ENCODE data around the gene ADRA2A.

DNA sequence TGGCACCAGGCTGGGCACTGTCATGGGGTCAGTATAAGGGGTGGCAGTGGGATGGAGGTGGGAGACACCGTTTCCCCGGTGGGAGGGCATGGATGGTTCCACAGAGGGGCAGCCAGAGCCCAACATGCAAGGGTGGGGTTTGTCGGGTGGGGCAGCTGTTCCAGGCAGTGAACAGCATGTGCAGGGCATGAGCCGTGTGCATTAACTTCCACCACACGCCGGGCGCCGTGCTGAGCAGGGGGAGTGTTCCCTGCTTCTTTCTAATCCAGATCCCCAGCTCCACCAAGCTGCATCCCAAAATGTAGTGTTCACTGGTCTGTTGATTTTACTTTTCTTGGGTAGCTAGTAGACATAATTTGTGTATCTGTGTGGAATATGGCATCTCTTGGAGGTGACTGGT is 29.3 kb downstream of the ADRA2A start:
- TF ChIP-seq TAF1 (IDR thresholded peaks at IDR 0.05; ENCODE audit: low read depth, low read length) (no peak), POLR2A (IDR thresholded peaks at IDR 0.05; ENCODE audit: low read depth, low read length) (no peak), POLR2AphosphoS5 (IDR thresholded peaks at IDR 0.05; ENCODE audit: low read depth, low read length) (no peak), SPI1 (IDR thresholded peaks at IDR 0.05; ENCODE audit: low read depth, low read length) (no peak)
